HUDEP-2 (cell line): ENCODE results near the gene GALNT9.
"Not testable (repeated sequence)": the region's sequence is repeated elsewhere in the genome, so short reads cannot be mapped to it uniquely, and the experiment has no call there.

Experiments
- DNase-seq, 76 experiments: peaks; one replicate each; lab custom pipeline; 2025; ENCODE audit not compliant: unreplicated experiment in 76 of 76; lab: John Stamatoyannopoulos, UW

The GALNT9 gene

GRCh38 chr12:132269271-132269968 is 60.0 kb downstream of the GALNT9 start:
- DNase-seq: no peak

- no peak for DNase-seq
Measured at GRCh38 chr12:132268674-132269073, 60.7 kb downstream of the GALNT9 start.

- DNase-seq: no peak
Measured at GRCh38 chr12:132267873-132268272, 61.5 kb downstream of the GALNT9 start.

DNA sequence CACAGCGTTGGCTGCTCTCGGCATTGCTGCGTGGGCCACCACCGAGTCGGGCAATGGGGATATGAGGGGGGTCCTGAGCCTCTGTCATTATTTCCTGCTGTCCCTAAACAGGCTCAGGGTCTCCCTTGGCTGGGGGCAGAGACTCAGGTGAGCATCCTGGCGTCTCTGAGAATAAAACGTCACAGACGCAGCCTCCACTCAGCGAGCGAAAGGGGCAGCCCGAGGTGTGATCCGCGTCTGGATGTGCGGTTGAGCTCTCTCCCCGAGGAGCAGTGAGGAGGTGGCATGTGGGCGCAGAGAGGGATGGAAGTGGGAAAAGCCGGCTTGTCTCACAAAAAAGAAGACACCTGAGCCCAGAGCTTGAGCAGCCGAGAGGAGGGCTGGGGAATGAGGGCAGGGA is 62.6 kb downstream of the GALNT9 start:
- DNase-seq: no peak

DNA sequence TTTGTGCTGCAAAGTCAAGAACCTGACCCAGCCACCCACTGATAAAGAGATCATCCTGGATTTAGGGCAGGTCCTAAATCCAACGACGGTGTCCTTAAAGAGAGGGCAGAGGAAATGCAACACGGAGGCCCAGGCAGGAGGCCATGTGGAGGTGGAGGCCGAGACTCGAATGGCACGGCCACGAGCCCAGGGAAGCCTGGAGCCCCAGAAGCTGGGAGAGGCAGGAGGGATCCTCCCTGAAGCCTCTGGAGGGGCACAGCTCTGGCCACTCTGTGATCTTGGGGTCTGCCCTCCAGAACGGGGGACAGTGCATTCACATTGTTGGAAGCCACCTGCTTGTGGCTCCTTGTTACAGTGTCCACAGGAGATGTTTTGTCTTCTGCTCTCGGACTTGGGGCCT is 63.0 kb downstream of the GALNT9 start:
- no peak for DNase-seq

- not testable (repeated sequence) for DNase-seq
Measured at GRCh38 chr12:132265822-132266221, 63.6 kb downstream of the GALNT9 start.

GRCh38 chr12:132265056-132265800 is 64.2 kb downstream of the GALNT9 start:
- no peak for DNase-seq

GRCh38 chr12:132264086-132265010 is 65.0 kb downstream of the GALNT9 start:
- no peak for DNase-seq

DNA sequence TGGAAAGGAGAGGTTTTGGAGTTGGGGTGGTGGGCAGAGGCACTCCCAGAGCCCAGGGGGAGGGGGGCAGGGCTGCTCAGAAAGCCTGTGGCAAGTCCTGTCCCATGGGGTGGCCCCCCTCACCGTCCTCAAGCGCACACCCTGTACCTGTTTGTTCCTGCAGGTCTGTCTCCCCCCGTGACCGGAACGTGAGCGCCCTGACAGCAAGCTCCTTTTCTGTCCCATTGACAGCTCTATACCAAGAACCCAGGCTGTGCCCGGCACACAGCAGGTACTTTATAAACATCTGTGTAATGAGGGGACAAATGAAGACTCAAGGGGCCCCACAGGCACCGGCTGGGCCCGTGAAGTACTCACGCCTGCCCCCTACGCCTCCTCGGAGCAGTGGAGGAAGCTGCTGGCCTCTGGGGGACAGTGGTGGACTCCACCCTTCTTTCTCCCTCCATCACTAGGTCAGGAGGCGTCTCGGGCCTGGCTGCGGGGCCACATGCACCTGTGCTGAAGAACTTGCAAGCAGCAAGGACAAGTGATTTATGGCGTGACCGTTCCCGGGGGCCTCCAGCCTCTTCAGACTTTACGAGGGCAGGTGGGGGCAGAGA is 65.8 kb downstream of the GALNT9 start:
- DNase-seq: no peak

DNA sequence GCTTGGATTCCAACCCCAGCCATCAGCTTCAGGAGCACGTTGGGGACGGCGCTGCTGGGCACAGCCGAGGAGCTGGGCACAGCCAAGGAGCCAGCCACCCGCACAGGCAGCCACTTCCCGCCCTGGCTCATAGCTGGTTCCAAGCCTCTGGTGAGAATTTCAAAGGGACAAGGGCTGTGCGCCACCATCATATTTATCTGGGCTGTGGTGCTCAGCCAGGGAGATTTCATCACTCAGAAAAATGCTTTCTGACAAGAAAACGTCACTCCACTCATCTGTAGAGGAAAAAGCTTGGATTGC is 66.4 kb downstream of the GALNT9 start:
- DNase-seq: no peak

DNA sequence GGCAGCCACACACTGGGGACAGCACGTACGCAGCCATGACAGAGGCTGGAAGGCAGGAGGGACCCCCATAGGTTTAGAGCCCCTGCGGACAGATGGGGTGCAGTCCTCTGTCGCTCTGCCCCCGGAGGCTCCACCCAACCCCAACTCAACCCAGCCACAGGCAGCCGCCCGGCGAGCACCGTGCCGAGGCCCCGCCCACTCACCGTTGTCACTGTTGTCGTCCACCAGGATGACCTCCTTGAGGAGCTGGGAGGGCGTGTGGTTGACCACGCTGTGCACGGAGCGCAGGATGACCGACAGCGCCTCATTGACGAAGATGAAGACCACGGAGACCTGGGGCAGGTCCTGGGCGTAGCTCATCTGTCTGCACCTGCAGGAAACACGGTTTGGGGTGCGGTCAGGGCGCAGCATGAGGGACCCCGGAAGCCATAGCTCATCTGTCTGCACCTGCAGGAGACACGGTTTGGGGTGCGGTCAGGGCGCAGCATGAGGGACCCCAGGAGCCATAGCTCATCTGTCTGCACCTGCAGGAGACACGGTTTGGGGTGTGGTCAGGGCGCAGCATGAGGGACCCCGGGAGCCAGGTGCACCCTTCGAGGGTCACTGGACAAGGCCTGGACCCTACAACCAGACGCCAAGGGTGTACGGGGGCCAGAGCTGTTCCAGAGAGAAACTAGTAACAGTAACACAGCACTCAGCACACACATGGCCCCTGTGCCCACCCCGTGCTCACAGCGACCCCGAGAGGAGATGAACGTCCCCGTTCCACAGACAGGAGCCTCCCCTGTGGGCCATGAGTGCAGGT is 66.9 kb downstream of the GALNT9 start:
- DNase-seq: no peak

DNA sequence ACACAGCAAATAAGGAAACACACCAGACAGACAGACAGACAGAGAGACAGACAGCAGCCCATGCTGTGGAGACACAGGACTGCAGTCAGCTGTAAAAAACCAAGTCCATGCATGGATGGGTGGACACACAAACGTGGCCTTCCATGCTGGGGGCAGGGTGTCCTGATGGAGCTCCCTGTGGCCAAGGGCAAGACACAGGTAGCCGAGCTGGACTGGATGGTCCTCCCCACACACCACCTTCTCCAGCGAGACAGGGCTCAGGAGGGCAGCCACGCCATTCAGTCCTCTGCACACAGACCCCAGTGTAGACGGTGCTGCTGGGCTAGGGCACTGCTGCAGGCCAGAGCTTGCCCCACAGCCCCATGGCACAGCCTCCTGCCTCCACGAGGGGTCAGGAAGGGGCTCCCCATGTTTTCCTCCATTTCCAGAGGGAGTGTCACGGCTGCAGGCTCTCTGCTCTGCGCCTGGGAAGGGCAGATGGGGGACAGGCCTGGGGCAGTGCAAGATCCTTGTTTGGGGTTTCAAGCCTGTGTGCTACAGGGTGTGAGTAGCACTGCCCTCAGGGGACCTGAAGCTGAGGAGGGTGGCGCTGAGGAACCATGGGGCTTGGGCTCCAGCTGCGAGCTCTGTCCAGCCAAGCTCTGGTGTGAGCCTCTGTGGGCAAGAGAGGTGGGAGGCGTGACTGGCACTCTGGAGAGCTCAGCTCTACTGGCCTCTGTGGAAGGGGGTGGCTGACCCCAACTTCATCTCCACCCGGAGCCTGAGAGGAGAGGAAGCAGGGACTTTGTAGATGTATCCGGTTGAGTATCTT is 67.9 kb downstream of the GALNT9 start:
- DNase-seq: no peak

DNA sequence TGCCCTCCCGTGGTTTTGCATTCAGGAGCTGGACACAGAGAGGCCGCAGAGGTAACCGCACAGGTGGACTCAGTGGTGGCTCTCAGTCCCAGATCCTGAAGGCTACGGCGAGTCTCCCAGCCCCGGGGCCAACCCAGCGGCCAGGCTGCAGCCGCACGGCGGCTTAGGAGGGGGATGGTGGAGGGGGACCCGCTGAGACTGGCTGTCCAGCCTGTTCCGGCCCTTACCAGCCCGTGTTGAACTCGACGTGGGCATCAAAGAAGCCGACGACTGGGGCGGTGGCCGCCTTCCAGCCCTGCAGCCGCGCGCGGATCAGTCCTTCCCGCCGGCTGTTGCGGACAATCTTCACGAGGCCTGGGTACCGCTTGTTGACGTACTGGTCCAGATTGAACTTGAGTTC is 68.7 kb downstream of the GALNT9 start:
- DNase-seq: no peak

GRCh38 chr12:132259872-132260695 is 69.3 kb downstream of the GALNT9 start:
- DNase-seq: no peak

GRCh38 chr12:132259364-132259871 is 70.0 kb downstream of the GALNT9 start:
- no peak for DNase-seq

- DNase-seq: no peak
Measured at GRCh38 chr12:132258543-132258942, 70.8 kb downstream of the GALNT9 start.

- DNase-seq: no peak
Measured at GRCh38 chr12:132257955-132258490, 71.4 kb downstream of the GALNT9 start.
